Measurements from ENCODE around the gene SNRK. TPM values are rescaled to one million over a fixed set of nuclear protein-coding genes. Genes with fewer than 3 reads are reported as not detected.

The SNRK gene
- total RNA-seq, 2 donors from 2014 or later, result 19.4 TPM

DNA sequence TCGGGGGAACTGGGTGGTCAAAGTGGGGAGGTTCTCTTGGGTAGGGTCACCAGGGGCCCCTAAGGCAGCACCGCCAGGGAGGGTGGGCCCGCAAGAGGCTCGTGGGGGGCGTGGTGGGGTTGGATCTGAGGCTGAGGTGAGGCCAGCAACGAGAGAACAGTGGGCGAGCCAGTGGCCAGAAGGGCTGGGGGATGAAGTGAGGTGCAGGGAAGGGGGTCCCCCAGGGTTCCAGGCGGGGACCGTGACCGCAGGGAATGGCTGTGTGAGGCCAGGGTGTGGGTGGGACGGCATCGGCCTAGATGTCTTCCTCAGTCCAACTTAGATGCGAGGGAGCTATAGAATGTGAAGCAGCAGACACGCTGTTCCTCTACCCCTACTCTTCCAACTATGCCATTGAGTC is 78.2 kb downstream of the SNRK start:
- Mint-ChIP-seq H3K36me3 (ENCODE audit: low read depth) (peaks cover 28% of the 10 kb centered on the region), H3K4me3 (no peak overlapping the region), H3K9me3 (no peaks in the 10 kb centered on the region), H3K4me1 (peaks cover 9% of the 10 kb centered on the region), H3K27ac (no peak overlapping the region), H3K27me3 (ENCODE audit: insufficient read depth) (no peaks in the 10 kb centered on the region)
- Histone ChIP-seq H3K27ac (ENCODE audit: low read depth, low read length) (no peak overlapping the region), H3K27me3 (ENCODE audit: control insufficient read depth, insufficient read depth, low read length, poor library complexity, severe bottlenecking) (no peaks in the 10 kb centered on the region), H3K4me3 (ENCODE audit: low read length) (no peak overlapping the region), H3K9ac (ENCODE audit: extremely low read depth, low read length, poor library complexity, severe bottlenecking) (no peak overlapping the region), H3K4me1 (ENCODE audit: control insufficient read depth, insufficient read depth, low read length) (no peaks in the 10 kb centered on the region), H3K9me3 (ENCODE audit: control insufficient read depth, low read length) (no peaks in the 10 kb centered on the region), H3K36me3 (ENCODE audit: control insufficient read depth, insufficient read depth, low read length) (no peaks in the 10 kb centered on the region)
- DNase-seq, result no peak
- TF ChIP-seq, protein P1, sequence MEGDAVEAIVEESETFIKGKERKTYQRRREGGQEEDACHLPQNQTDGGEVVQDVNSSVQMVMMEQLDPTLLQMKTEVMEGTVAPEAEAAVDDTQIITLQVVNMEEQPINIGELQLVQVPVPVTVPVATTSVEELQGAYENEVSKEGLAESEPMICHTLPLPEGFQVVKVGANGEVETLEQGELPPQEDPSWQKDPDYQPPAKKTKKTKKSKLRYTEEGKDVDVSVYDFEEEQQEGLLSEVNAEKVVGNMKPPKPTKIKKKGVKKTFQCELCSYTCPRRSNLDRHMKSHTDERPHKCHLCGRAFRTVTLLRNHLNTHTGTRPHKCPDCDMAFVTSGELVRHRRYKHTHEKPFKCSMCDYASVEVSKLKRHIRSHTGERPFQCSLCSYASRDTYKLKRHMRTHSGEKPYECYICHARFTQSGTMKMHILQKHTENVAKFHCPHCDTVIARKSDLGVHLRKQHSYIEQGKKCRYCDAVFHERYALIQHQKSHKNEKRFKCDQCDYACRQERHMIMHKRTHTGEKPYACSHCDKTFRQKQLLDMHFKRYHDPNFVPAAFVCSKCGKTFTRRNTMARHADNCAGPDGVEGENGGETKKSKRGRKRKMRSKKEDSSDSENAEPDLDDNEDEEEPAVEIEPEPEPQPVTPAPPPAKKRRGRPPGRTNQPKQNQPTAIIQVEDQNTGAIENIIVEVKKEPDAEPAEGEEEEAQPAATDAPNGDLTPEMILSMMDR (conservative IDR thresholded peaks at IDR 0.05), result no peak
- 98% methylated on average over 14 of the region's 14 CpGs; no CpG with 5 or more reads in 1 of the 2 experiments for WGBS, 2 experiments (ENCODE audit: insufficient coverage in 1 of 2, insufficient read length in 1 of 2)

DNA sequence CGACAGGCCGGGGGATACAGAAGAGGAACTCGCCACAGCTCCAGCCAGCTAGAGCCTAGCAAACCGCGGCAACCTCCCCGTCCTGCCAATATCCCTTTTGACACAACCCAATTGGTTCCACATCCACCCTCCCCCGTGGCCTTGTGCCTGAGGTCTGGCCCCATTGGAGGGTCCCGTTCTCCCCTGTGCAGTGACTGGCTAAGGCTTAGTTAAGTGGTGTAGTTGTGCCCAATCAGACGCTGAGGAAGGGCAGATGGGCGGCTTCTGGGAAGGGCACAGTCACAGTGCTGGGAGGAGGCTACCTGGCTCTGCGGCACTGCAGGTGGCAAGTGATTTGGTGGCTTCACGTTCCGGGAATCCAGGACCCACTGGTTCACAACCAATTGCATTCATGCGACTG is 78.6 kb downstream of the SNRK start:
- Mint-ChIP-seq H3K27ac (no peak overlapping the region), H3K4me1 (peaks cover 13% of the 10 kb centered on the region), H3K36me3 (ENCODE audit: low read depth) (peaks cover 28% of the 10 kb centered on the region), H3K9me3 (no peaks in the 10 kb centered on the region), H3K27me3 (ENCODE audit: insufficient read depth) (no peaks in the 10 kb centered on the region), H3K4me3 (no peak overlapping the region)
- peaks cover 3% of the 10 kb centered on the region for H3K4me1 ChIP-seq (ENCODE audit: control insufficient read depth, insufficient read depth, low read length)
- no peak overlapping the region for H3K4me3 ChIP-seq (ENCODE audit: low read length)
- DNase-seq, result no peak
- no peaks in the 10 kb centered on the region for H3K27me3 ChIP-seq (ENCODE audit: control insufficient read depth, insufficient read depth, low read length, poor library complexity, severe bottlenecking)
- TF ChIP-seq, protein P1 (conservative IDR thresholded peaks at IDR 0.05), result no peak
- no peak overlapping the region for H3K9ac ChIP-seq (ENCODE audit: extremely low read depth, low read length, poor library complexity, severe bottlenecking)
- H3K27ac ChIP-seq (ENCODE audit: low read depth, low read length), result no peak overlapping the region
- WGBS, 2 experiments (ENCODE audit: insufficient coverage in 1 of 2, insufficient read length in 1 of 2), result 95 to 96% methylated on average over 3 to 14 of the region's 14 CpGs
- H3K36me3 ChIP-seq (ENCODE audit: control insufficient read depth, insufficient read depth, low read length), result no peaks in the 10 kb centered on the region
- no peaks in the 10 kb centered on the region for H3K9me3 ChIP-seq (ENCODE audit: control insufficient read depth, low read length)

DNA sequence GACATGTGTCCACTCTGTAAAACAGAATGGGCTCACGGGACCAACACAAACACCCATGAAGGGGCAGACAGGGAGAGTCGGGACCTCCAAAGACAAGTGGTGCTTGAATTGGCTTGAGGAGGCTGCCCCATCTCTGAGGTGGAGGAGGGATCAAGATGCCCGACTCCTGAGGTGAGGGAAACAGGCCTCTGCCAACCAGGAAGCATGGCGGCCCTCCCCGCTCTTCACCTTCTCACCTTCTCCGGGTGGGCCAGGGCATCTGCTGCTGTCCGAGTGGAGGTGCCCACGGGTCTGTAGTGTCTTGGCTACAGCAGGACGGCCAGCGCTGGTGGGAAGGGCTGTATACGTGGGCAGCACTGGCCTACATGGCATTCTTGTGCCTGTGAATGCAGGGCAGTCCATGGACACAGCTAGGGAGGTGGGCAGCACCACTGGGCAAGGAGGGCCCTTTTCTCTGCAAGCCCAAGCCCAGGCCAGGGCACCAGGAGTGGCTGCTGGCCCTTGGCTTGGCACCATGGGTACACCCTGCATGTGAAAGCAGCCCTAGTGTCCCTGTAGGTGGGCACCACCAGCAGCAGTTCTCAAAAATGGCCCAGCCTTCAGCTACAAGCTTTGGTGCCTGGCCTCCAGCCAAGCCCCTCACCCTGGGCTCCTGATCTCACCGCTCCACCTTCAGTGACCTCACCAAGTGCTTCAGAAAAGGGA is 79.4 kb downstream of the SNRK start:
- H3K4me3 Mint-ChIP-seq, result no peak overlapping the region
- peaks cover 6% of the 10 kb centered on the region for H3K4me1 ChIP-seq (ENCODE audit: control insufficient read depth, insufficient read depth, low read length)
- no peak for DNase-seq
- no peak overlapping the region for H3K9ac ChIP-seq (ENCODE audit: extremely low read depth, low read length, poor library complexity, severe bottlenecking)
- TF ChIP-seq, protein P1 (conservative IDR thresholded peaks at IDR 0.05), result no peak
- 83 to 97% methylated on average over 4 to 12 of the region's 12 CpGs for WGBS, 2 experiments (ENCODE audit: insufficient coverage in 1 of 2, insufficient read length in 1 of 2)
- no peak overlapping the region for H3K27ac ChIP-seq (ENCODE audit: low read depth, low read length)
- H3K9me3 Mint-ChIP-seq, result no peaks in the 10 kb centered on the region
- peaks cover 9% of the 10 kb centered on the region for H3K4me1 Mint-ChIP-seq
- H3K27me3 ChIP-seq (ENCODE audit: control insufficient read depth, insufficient read depth, low read length, poor library complexity, severe bottlenecking), result no peaks in the 10 kb centered on the region
- H3K4me3 ChIP-seq (ENCODE audit: low read length), result no peak overlapping the region
- no peaks in the 10 kb centered on the region for H3K9me3 ChIP-seq (ENCODE audit: control insufficient read depth, low read length)
- peaks cover 28% of the 10 kb centered on the region for H3K36me3 Mint-ChIP-seq (ENCODE audit: low read depth)
- no peaks in the 10 kb centered on the region for H3K36me3 ChIP-seq (ENCODE audit: control insufficient read depth, insufficient read depth, low read length)
- no peak overlapping the region for H3K27ac Mint-ChIP-seq
- no peaks in the 10 kb centered on the region for H3K27me3 Mint-ChIP-seq (ENCODE audit: insufficient read depth)
